WERI-Rb-1 (cell line): ENCODE results near the gene NLRC3.

Source experiments
- DNase-seq: peaks from one replicate; pipeline ENCODE4 v3.0.0-alpha.2; 2020
- H3K27ac ChIP-seq: fragments of 250-450 bp; sonication (Bioruptor Pico); 2 replicates; pipeline ENCODE4 v1.5.1; 2020; ENCODE audit warnings: mild to moderate bottlenecking, moderate library complexity
- H3K27me3 ChIP-seq: fragments of 250-450 bp; sonication (Bioruptor Pico); 2 replicates; pipeline ENCODE4 v1.5.1; 2021; ENCODE audit warnings: mild to moderate bottlenecking, low read depth, moderate library complexity; ENCODE audit not compliant: insufficient read depth, severe bottlenecking
- H3K36me3 ChIP-seq: fragments of 250-450 bp; sonication (Bioruptor Pico); 2 replicates; pipeline ENCODE4 v1.5.1; 2020; ENCODE audit warnings: mild to moderate bottlenecking, moderate library complexity
- H3K4me3 ChIP-seq: 2 replicates; pipeline ENCODE4 v1.5.1; 2011; ENCODE audit warnings: low read depth, mild to moderate bottlenecking, control low read depth, low read length
- H3K9me3 ChIP-seq: fragments of 250-450 bp; sonication (Bioruptor Pico); 2 replicates; pipeline ENCODE4 v1.5.1; 2021; ENCODE audit warnings: mild to moderate bottlenecking, moderate library complexity; ENCODE audit not compliant: severe bottlenecking
- CTCF ChIP-seq: IDR thresholded peaks from 2 replicates; pipeline ENCODE4 v1.5.1; 2011; ENCODE audit warnings: low read depth, mild to moderate bottlenecking, control low read depth, inconsistent platforms, low read length

NLRC3 gene

GRCh38 chr16:3591991-3592390 is 14.8 kb upstream of the NLRC3 start:
- Histone ChIP-seq H3K27ac (peak overlapping the region; percentile 24; the same call in 1 of the 2 replicates), H3K36me3 (peaks cover 19% of the 10 kb centered on the region), H3K9me3 (no peaks in the 10 kb centered on the region), H3K27me3 (no peaks in the 10 kb centered on the region), H3K4me3 (no peak overlapping the region)
- no peak for DNase-seq
- TF ChIP-seq CTCF: no peak

- Histone ChIP-seq H3K27ac (no peak overlapping the region), H3K36me3 (peaks cover 21% of the 10 kb centered on the region), H3K4me3 (no peak overlapping the region), H3K9me3 (no peaks in the 10 kb centered on the region), H3K27me3 (no peaks in the 10 kb centered on the region)
- no peak for TF ChIP-seq CTCF
- no peak for DNase-seq
Observed at GRCh38 chr16:3591436-3591803, 14.2 kb upstream of the NLRC3 start.

GRCh38 chr16:3590736-3591435 is 13.7 kb upstream of the NLRC3 start:
- H3K36me3 ChIP-seq: peaks cover 21% of the 10 kb centered on the region
- no peaks in the 10 kb centered on the region for H3K27me3 ChIP-seq
- H3K4me3 ChIP-seq: no peak overlapping the region
- H3K9me3 ChIP-seq: no peaks in the 10 kb centered on the region
- TF ChIP-seq CTCF: no peak
- no peak overlapping the region for H3K27ac ChIP-seq
- DNase-seq: no peak

GRCh38 chr16:3589991-3590701 is 12.9 kb upstream of the NLRC3 start:
- no peaks in the 10 kb centered on the region for H3K27me3 ChIP-seq
- no peak overlapping the region for H3K27ac ChIP-seq
- H3K36me3 ChIP-seq: peaks cover 21% of the 10 kb centered on the region
- TF ChIP-seq CTCF: no peak
- no peaks in the 10 kb centered on the region for H3K9me3 ChIP-seq
- H3K4me3 ChIP-seq: no peak overlapping the region
- DNase-seq: no peak

GRCh38 chr16:3589441-3589921 is 12.3 kb upstream of the NLRC3 start:
- Histone ChIP-seq H3K4me3 (no peak overlapping the region), H3K9me3 (no peaks in the 10 kb centered on the region), H3K36me3 (peaks cover 24% of the 10 kb centered on the region), H3K27ac (no peak overlapping the region), H3K27me3 (no peaks in the 10 kb centered on the region)
- DNase-seq: no peak
- no peak for TF ChIP-seq CTCF
